Activated T-helper 17 cell treated with anti-CD3 and anti-CD28 coated beads, Interleukin-2, amount 50 U/mL, for 72 hours (primary cell): ENCODE measurements around the gene PNMA8C. TPM values are rescaled to one million over a fixed set of nuclear protein-coding genes. Genes with fewer than 3 reads are reported as not detected.
"Not testable (repeated sequence)": the region's sequence is repeated elsewhere in the genome, so short reads cannot be mapped to it uniquely, and the experiment has no call there.

Experiments used
- ATAC-seq: fragments of 150-1000 bp; cut with Tn5 transposase; replicated peaks from 2 replicates; pipeline ENCODE4 v1.10.0; 2021; ENCODE audit warnings: mild to moderate bottlenecking, moderate library complexity
- H3K27ac Mint-ChIP-seq: one replicate; pipeline ENCODE4 v1.8.0; 2022; ENCODE audit warnings: mixed read lengths
- H3K27me3 Mint-ChIP-seq: one replicate; pipeline ENCODE4 v1.8.0; 2022; ENCODE audit warnings: mixed read lengths
- H3K36me3 Mint-ChIP-seq: one replicate; pipeline ENCODE4 v1.8.0; 2022; ENCODE audit warnings: low read depth, mild to moderate bottlenecking, mixed read lengths
- H3K4me1 Mint-ChIP-seq: one replicate; pipeline ENCODE4 v1.8.0; 2022; ENCODE audit warnings: mixed read lengths
- H3K4me3 Mint-ChIP-seq: one replicate; pipeline ENCODE4 v1.8.0; 2022; ENCODE audit warnings: mild to moderate bottlenecking, mixed read lengths
- H3K9me3 Mint-ChIP-seq: one replicate; pipeline ENCODE4 v1.8.0; 2022; ENCODE audit warnings: mixed read lengths
- total RNA-seq, 2 donors: library from RNA; stranded (reverse); gene quantifications; one replicate each; pipeline ENCODE4 v1.2.3, GENCODE V29; 2022

Gene PNMA8C
- total RNA-seq, 2 donors from 2014 or later, result not detected

- Mint-ChIP-seq H3K27ac (no peak overlapping the region), H3K36me3 (peaks cover 95% of the 10 kb centered on the region), H3K4me1 (no peaks in the 10 kb centered on the region), H3K9me3 (no peaks in the 10 kb centered on the region), H3K4me3 (no peak overlapping the region), H3K27me3 (no peaks in the 10 kb centered on the region)
- ATAC-seq, result no peak
Measured at GRCh38 chr19:46381756-46382345, 46.9 kb downstream of the PNMA8C start.

- H3K4me3 Mint-ChIP-seq, result no peak overlapping the region
- no peaks in the 10 kb centered on the region for H3K4me1 Mint-ChIP-seq
- H3K36me3 Mint-ChIP-seq, result peaks cover 97% of the 10 kb centered on the region
- no peak for ATAC-seq
- no peaks in the 10 kb centered on the region for H3K9me3 Mint-ChIP-seq
- H3K27me3 Mint-ChIP-seq, result no peaks in the 10 kb centered on the region
- H3K27ac Mint-ChIP-seq, result no peak overlapping the region
Measured at GRCh38 chr19:46381346-46381745, 47.4 kb downstream of the PNMA8C start.

- H3K27ac Mint-ChIP-seq, result no peak overlapping the region
- no peaks in the 10 kb centered on the region for H3K4me1 Mint-ChIP-seq
- peaks cover 97% of the 10 kb centered on the region for H3K36me3 Mint-ChIP-seq
- H3K4me3 Mint-ChIP-seq, result no peak overlapping the region
- H3K27me3 Mint-ChIP-seq, result no peaks in the 10 kb centered on the region
- ATAC-seq, result no peak
- no peaks in the 10 kb centered on the region for H3K9me3 Mint-ChIP-seq
Measured at GRCh38 chr19:46380690-46381089, 48.0 kb downstream of the PNMA8C start.

- H3K36me3 Mint-ChIP-seq, result peaks cover 76% of the 10 kb centered on the region
- no peak overlapping the region for H3K27ac Mint-ChIP-seq
- no peak overlapping the region for H3K4me3 Mint-ChIP-seq
Measured at GRCh38 chr19:46378268-46378667, 50.5 kb downstream of the PNMA8C start.

GRCh38 chr19:46376241-46377153, 52.2 kb downstream of the PNMA8C start:
- ATAC-seq, result no peak
- Mint-ChIP-seq H3K36me3 (peaks cover 59% of the 10 kb centered on the region), H3K9me3 (no peaks in the 10 kb centered on the region), H3K27ac (no peak overlapping the region), H3K27me3 (no peaks in the 10 kb centered on the region), H3K4me1 (no peaks in the 10 kb centered on the region), H3K4me3 (no peak overlapping the region)

More at GRCh38 chr19:46378268-46378667, 50.5 kb downstream of the PNMA8C start:
- Mint-ChIP-seq H3K9me3 (no peaks in the 10 kb centered on the region), H3K27me3 (no peaks in the 10 kb centered on the region), H3K4me1 (no peaks in the 10 kb centered on the region)
- no peak for ATAC-seq

GRCh38 chr19:46375476-46376067, 53.2 kb downstream of the PNMA8C start:
- not testable (repeated sequence) for ATAC-seq, H3K4me1 Mint-ChIP-seq, H3K4me3 Mint-ChIP-seq, H3K27ac Mint-ChIP-seq, H3K9me3 Mint-ChIP-seq, H3K27me3 Mint-ChIP-seq
- H3K36me3 Mint-ChIP-seq, result peaks cover 56% of the 10 kb centered on the region

Other genes with a start within 250 kb of the PNMA8C start
- gene IGFL1, start 199.2 kb downstream of the PNMA8C start, total RNA-seq, result not detected
- not detected for gene HIF3A, start 131.9 kb downstream of the PNMA8C start, total RNA-seq
- 100 to 1,000 TPM in 1 of 2 donors, 10 to 100 TPM in 1; 60.0 to 127 TPM for gene PPP5C, start 81.8 kb downstream of the PNMA8C start, total RNA-seq
- not detected for gene CCDC8, start 15.4 kb downstream of the PNMA8C start, total RNA-seq
- gene PNMA8A, start 42.6 kb upstream of the PNMA8C start, total RNA-seq, result not detected
- gene PNMA8B, start 66.9 kb upstream of the PNMA8C start, total RNA-seq, result under 1 TPM in 1 of 2 donors, not detected in 1; 0.08 TPM
- 100 to 1,000 TPM; 313 to 323 TPM for gene CALM3, start 172.4 kb upstream of the PNMA8C start, total RNA-seq
- gene PTGIR, start 196.2 kb upstream of the PNMA8C start, total RNA-seq, result 10 to 100 TPM in 1 of 2 donors, 1 to 10 TPM in 1; 1.3 to 12.9 TPM
- gene GNG8, start 207.3 kb upstream of the PNMA8C start, total RNA-seq, result 1 to 10 TPM in 1 of 2 donors, not detected in 1; 9.6 TPM
- gene DACT3, start 232.2 kb upstream of the PNMA8C start, total RNA-seq, result 1 to 10 TPM in 1 of 2 donors, under 1 TPM in 1; 0.09 to 5.4 TPM